AG04450 (cell line): ENCODE data around the gene CADPS2. TPM values are rescaled to one million over a fixed set of nuclear protein-coding genes. Genes with fewer than 3 reads are reported as not detected.

Source experiments
- CTCF ChIA-PET: fragments of 300-600, 350-600 bp; formaldehyde crosslinking; extraction: SDS; loops from one replicate; lab custom pipeline; 2022; ENCODE audit warnings: antibody characterized with exemption, inconsistent platforms; lab: Charles Lee
- POLR2A ChIA-PET: fragments of 350-600 bp; formaldehyde crosslinking; extraction: SDS; loops from one replicate; lab custom pipeline; 2021; ENCODE audit warnings: antibody characterized with exemption, inconsistent platforms; lab: Yijun Ruan, JAX
- DNase-seq: peaks from one replicate; pipeline ENCODE4 v3.0.0-alpha.2; 2011; ENCODE audit warnings: low read depth, low spot score
- H3K27ac ChIP-seq: one replicate; pipeline ENCODE4 v1.5.1; 2012; ENCODE audit warnings: low read depth, low read length, control low read depth
- H3K27me3 ChIP-seq: one replicate; pipeline ENCODE4 v1.6.0; 2012; ENCODE audit warnings: low read length; ENCODE audit not compliant: control insufficient read depth, insufficient read depth
- H3K4me3 ChIP-seq: 2 replicates; pipeline ENCODE4 v1.5.1; 2011; ENCODE audit warnings: mild to moderate bottlenecking, low read depth, low read length, control low read depth
- H3K9me3 ChIP-seq: 2 replicates; pipeline ENCODE4 v1.5.1; 2012; ENCODE audit warnings: low read length; ENCODE audit not compliant: control insufficient read depth, insufficient read depth
- CTCF ChIP-seq: IDR thresholded peaks from 2 replicates; pipeline ENCODE4 v1.5.1; 2011; ENCODE audit warnings: low read depth, low read length, control low read depth, inconsistent platforms
- polyA plus RNA-seq: library from polyadenylated mRNA; depleted of rRNA; stranded (reverse); fragments of >200 nt; gene quantifications from 2 replicates; pipeline ENCODE4 v1.2.3, GENCODE V29; 2011

Gene CADPS2
- polyA plus RNA-seq, 1 experiment: 0.41 TPM

DNA sequence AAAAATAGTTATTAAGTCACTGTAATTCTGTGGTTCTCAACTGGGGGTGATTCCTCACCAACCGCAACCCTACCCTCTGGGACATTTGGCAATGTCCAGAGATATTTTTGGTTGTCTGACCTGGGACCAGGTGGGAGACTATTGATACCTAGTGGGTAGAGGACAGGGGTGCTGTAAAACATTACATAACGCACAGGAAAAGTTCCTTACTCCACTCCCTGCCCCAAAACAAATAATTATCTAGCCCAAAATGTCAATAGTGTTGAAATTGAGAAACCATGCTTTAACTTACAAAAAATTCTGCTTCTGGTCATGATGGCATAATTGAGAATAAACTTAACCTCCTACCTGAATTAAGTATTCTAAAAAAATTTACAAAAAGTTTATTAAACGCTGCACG is 404.0 kb downstream of the CADPS2 start:
- H3K27ac ChIP-seq: no peak overlapping the region
- CTCF ChIA-PET: no interaction called here
- no peak for TF ChIP-seq CTCF
- no peak for DNase-seq
- POLR2A ChIA-PET: no interaction called here
- H3K4me3 ChIP-seq: no peak overlapping the region
- no peaks in the 10 kb centered on the region for H3K27me3 ChIP-seq
- no peaks in the 10 kb centered on the region for H3K9me3 ChIP-seq

GRCh38 chr7:122470859-122471258 is 415.4 kb downstream of the CADPS2 start:
- no peak for DNase-seq
- no peak overlapping the region for H3K4me3 ChIP-seq
- ChIA-PET POLR2A (no interaction called here), CTCF (no interaction called here)
- TF ChIP-seq CTCF: no peak
- H3K27me3 ChIP-seq: no peaks in the 10 kb centered on the region
- H3K27ac ChIP-seq: no peak overlapping the region
- H3K9me3 ChIP-seq: no peaks in the 10 kb centered on the region

GRCh38 chr7:122468945-122469344 is 417.3 kb downstream of the CADPS2 start:
- CTCF ChIA-PET: no interaction called here
- DNase-seq: no peak
- POLR2A ChIA-PET: no interaction called here
- no peak for TF ChIP-seq CTCF
- Histone ChIP-seq H3K27me3 (no peaks in the 10 kb centered on the region), H3K4me3 (no peak overlapping the region), H3K9me3 (no peaks in the 10 kb centered on the region), H3K27ac (no peak overlapping the region)

DNA sequence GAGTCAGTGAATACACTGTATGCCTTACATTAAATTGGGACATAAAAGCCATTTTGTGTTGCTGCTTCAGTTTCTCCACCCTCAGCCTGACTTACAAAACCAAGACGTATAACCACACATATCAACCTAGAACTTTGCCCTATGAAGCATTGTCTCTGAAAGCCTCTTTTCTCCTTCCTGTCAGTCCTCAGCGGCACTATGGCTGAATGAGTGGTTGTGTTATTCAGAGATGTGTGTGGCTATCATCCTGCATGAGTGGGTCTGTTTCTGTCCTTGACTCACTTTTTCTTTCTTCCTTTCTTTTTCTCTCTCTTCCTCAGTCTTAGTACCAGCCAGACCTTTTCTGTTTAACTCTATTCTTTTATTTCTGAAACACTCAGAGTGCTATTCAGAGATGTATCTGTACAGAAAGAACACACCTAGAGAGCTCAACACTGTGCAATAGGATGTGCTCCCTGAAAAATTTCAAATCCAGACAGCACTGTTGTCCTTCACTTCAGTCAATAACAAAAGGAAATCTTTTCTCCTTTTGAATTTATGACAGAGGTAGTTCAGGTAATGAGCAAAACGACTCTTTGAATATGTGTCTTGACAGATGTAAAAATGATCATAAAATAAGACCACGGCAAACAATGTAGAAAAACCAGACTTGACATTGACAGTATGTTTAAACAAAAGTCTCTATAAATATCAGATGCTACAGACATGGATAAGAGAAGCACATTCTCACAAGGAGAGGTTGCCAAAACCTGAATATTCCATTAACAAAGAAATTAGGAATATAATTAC is 418.4 kb downstream of the CADPS2 start:
- no peaks in the 10 kb centered on the region for H3K27me3 ChIP-seq
- no peak overlapping the region for H3K27ac ChIP-seq
- TF ChIP-seq CTCF: no peak
- H3K9me3 ChIP-seq: no peaks in the 10 kb centered on the region
- ChIA-PET POLR2A (no interaction called here), CTCF (no interaction called here)
- no peak for DNase-seq
- H3K4me3 ChIP-seq: no peak overlapping the region

- Histone ChIP-seq H3K27ac (no peak overlapping the region), H3K4me3 (no peak overlapping the region), H3K27me3 (no peaks in the 10 kb centered on the region), H3K9me3 (no peaks in the 10 kb centered on the region)
- CTCF ChIA-PET: no interaction called here
- POLR2A ChIA-PET: no interaction called here
- no peak for DNase-seq
- TF ChIP-seq CTCF: no peak
Measured at GRCh38 chr7:122465296-122465695, 421.0 kb downstream of the CADPS2 start.
